DOHH2 (cell line): ENCODE results near the gene ABCC9.

ENCODE experiments used
- CTCF ChIP-seq: fragments of 200-600 bp; sonication (generic); IDR thresholded peaks from one replicate; pipeline ENCODE4 v1.5.1; 2014; ENCODE audit warnings: antibody characterized with exemption, mild to moderate bottlenecking, low read depth, low read length; ENCODE audit not compliant: poor library complexity, severe bottlenecking
- EZH2phosphoT487 ChIP-seq: fragments of 200-600 bp; sonication (generic); IDR thresholded peaks from 2 replicates; pipeline ENCODE4 v1.6.1; 2017; ENCODE audit warnings: borderline replicate concordance, mild to moderate bottlenecking, antibody characterized with exemption, low read length, moderate library complexity, mixed read lengths

- no peak for TF ChIP-seq EZH2phosphoT487
- TF ChIP-seq CTCF, result no peak
These were observed 56.3 kb downstream of the ABCC9 start for GRCh38 chr12:21884936-21885335.
